Measurements from ENCODE around the gene NEURL1B.

NEURL1B gene

DNA sequence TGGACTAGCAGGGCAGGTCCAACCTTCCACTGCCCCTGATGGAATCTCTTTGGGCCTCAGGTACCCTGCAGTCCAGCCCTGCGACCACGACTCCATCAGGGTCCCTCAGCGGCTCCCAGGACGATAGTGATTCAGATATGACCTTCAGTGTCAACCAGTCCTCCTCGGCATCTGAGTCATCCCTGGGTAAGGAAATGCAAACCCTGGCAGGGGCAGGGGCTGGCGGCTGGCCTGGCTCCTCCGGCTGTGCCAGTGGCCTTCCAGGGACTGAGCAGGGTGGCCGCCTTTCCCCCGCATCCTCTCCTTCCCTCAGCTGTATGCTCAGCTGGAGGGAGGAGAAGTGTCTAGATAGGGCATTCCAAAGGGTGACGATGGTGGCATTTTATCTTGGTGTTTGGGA, 45.0 kb downstream of the NEURL1B start:
- Histone ChIP-seq H3K4me3 (ENCODE audit: low read length) (no peak overlapping the region), H3K36me3 (ENCODE audit: insufficient read depth, low read length) (peaks cover 4% of the 10 kb centered on the region), H3K27me3 (ENCODE audit: insufficient read depth, low read length) (no peaks in the 10 kb centered on the region)

DNA sequence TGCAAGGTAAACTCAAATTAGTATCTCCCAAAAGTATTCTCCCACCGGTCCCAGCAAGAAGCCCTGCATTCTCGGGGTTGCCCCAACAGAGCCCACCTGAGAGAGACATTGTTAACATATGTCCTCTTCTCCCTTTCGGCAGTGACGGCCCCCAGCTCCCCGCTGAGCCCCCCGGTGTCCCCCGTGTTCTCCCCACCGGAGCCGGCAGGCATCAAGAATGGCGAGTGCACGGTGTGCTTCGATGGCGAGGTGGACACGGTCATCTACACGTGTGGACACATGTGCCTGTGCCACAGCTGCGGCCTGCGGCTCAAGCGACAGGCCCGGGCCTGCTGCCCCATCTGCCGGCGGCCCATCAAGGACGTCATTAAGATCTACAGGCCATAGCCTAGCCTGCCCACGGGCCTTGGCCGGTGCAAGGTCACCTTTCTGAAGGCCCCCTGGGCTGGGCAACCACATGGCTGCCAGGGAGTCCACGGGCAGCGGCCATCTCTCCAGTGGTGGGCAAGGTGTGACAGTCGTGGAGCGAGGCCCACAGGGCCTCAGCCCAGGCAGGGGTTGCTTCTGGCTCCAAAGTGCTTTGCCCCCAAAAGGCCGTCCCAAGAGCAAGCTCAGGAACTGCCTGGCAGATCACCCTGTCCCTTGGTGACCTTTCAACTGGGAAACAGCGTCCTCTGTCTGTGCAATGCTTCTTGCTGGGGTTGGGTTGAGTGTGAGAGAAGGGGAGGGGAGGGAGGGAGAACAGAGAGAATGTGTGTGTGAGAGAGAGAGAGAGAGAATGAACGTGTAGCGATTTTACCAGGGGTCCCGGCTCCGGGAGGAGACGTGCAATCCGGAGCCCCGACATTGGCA, 45.7 kb downstream of the NEURL1B start:
- H3K36me3 ChIP-seq (ENCODE audit: insufficient read depth, low read length), result peaks cover 4% of the 10 kb centered on the region
- no peaks in the 10 kb centered on the region for H3K4me1 ChIP-seq (ENCODE audit: insufficient read depth, low read length)
- no peak overlapping the region for H3K4me3 ChIP-seq (ENCODE audit: low read length)
- no peaks in the 10 kb centered on the region for H3K27me3 ChIP-seq (ENCODE audit: insufficient read depth, low read length)
- H2AFZ ChIP-seq (ENCODE audit: low read depth, low read length), result no peak overlapping the region
- H3K9me3 ChIP-seq (ENCODE audit: low read length), result no peaks in the 10 kb centered on the region

More for the DNA sequence above, 45.0 kb downstream of the NEURL1B start:
- Histone ChIP-seq H3K4me1 (ENCODE audit: insufficient read depth, low read length) (no peaks in the 10 kb centered on the region), H2AFZ (ENCODE audit: low read depth, low read length) (no peak overlapping the region), H3K9me3 (ENCODE audit: low read length) (no peaks in the 10 kb centered on the region)

DNA sequence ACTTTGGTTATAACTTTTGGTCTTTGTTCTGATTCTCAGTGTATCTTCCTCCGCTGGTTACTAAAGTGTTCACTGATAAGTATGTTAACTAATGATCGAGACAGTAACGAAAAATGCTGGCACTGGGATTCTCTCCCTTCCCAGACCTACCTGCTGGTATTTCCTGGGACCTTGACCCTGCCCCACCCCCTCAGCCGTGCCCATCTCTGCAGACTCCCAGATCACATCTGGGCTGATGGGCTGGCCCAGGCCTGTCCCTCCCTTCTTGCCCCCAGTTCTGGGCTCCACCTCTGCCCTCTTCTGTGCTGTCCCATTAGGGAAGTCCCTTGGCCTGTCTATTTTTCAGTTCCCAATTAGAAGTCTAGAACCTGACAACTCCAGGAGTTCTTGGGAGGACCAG, 46.9 kb downstream of the NEURL1B start:
- no peaks in the 10 kb centered on the region for H3K27me3 ChIP-seq (ENCODE audit: insufficient read depth, low read length)
- no peak overlapping the region for H2AFZ ChIP-seq (ENCODE audit: low read depth, low read length)
- no peaks in the 10 kb centered on the region for H3K4me1 ChIP-seq (ENCODE audit: insufficient read depth, low read length)
- H3K36me3 ChIP-seq (ENCODE audit: insufficient read depth, low read length), result peaks cover 4% of the 10 kb centered on the region
- no peaks in the 10 kb centered on the region for H3K9me3 ChIP-seq (ENCODE audit: low read length)
- H3K4me3 ChIP-seq (ENCODE audit: low read length), result no peak overlapping the region

DNA sequence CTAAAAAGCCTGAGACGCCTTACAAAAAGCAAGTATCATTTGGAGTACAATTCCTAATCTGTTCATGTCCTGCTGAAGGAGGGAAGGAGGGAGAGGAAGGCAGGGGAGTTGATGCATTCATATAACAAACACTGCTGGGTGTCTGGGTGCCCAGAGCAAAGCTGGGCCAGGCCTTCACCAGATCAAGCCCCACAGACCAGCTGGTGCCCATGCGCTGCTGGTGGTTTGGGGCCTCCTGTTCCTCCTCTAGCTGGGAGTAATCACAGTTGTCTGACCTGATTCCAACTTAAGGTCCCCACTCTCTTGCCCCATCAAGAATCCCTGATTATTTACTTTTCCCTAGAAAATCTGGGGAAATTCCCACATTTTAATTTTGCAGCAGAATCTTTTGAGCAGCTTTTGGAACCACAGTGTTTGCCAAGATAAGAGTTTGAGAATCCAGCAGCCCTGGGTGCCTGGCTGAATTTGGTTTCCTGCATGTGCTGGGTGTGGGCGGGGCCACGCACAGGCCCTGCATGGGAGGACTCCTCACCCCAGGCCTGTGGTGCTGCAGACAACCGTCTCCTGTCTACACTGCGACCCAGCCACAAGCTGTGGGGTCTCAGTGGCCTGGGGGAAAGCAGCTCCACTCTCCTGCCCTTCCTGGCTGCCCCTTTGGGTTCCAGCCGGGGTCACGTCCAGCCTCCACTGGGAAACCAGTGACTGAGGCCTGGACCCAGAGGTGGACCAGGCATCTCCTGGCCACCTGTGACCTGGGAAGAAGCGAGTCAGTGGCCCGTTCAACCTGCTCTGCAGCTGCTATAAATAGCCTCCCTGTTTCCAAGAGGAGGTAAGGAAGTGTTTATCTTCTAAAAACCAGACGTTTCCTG, 47.5 kb downstream of the NEURL1B start:
- no peaks in the 10 kb centered on the region for H3K4me1 ChIP-seq (ENCODE audit: insufficient read depth, low read length)
- no peak overlapping the region for H3K4me3 ChIP-seq (ENCODE audit: low read length)
- H3K36me3 ChIP-seq (ENCODE audit: insufficient read depth, low read length), result peaks cover 4% of the 10 kb centered on the region
- no peaks in the 10 kb centered on the region for H3K9me3 ChIP-seq (ENCODE audit: low read length)
- H2AFZ ChIP-seq (ENCODE audit: low read depth, low read length), result no peak overlapping the region
- H3K27me3 ChIP-seq (ENCODE audit: insufficient read depth, low read length), result no peaks in the 10 kb centered on the region

DNA sequence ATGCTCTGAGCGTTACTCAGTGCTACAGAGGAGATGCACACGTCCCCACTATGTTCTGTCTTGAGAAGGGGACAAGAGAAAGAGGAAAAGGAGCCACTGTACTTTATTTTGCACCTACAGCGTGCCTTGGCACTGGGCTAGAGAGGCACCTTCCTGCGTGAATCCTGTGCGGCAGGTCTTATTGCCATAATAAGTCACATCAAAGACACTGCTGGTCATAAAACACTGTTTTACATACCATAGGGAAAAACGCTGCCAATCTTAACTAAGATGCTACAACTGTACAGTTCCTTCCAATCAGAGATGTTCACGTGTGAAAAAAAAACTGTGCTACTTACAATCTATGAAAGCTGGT, 48.1 kb downstream of the NEURL1B start:
- no peaks in the 10 kb centered on the region for H3K27me3 ChIP-seq (ENCODE audit: insufficient read depth, low read length)
- H3K9me3 ChIP-seq (ENCODE audit: low read length), result no peaks in the 10 kb centered on the region
- peaks cover 4% of the 10 kb centered on the region for H3K36me3 ChIP-seq (ENCODE audit: insufficient read depth, low read length)
- H3K4me1 ChIP-seq (ENCODE audit: insufficient read depth, low read length), result no peaks in the 10 kb centered on the region
- no peak overlapping the region for H2AFZ ChIP-seq (ENCODE audit: low read depth, low read length)
- no peak overlapping the region for H3K4me3 ChIP-seq (ENCODE audit: low read length)

DNA sequence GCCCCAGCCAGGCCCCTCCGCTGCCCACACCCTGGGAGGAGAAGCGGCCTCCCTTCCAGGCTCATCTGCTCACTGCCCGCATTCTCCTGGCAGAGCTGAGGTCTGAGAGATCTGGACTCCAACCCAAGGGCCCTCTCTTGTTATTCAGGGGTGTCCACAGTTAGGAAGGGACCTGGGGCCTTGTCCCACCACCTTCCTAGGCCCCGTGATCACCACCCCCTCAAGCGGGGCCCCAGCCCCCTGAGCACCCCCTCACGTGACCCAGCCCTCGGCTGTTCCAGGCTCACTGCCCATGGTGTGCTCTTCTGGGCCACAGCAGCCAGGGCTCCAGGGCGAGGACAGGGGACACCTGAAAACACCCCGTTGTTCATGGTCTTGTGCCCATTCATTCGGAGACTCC, 48.7 kb downstream of the NEURL1B start:
- Histone ChIP-seq H2AFZ (ENCODE audit: low read depth, low read length) (no peak overlapping the region), H3K4me1 (ENCODE audit: insufficient read depth, low read length) (no peaks in the 10 kb centered on the region)

DNA sequence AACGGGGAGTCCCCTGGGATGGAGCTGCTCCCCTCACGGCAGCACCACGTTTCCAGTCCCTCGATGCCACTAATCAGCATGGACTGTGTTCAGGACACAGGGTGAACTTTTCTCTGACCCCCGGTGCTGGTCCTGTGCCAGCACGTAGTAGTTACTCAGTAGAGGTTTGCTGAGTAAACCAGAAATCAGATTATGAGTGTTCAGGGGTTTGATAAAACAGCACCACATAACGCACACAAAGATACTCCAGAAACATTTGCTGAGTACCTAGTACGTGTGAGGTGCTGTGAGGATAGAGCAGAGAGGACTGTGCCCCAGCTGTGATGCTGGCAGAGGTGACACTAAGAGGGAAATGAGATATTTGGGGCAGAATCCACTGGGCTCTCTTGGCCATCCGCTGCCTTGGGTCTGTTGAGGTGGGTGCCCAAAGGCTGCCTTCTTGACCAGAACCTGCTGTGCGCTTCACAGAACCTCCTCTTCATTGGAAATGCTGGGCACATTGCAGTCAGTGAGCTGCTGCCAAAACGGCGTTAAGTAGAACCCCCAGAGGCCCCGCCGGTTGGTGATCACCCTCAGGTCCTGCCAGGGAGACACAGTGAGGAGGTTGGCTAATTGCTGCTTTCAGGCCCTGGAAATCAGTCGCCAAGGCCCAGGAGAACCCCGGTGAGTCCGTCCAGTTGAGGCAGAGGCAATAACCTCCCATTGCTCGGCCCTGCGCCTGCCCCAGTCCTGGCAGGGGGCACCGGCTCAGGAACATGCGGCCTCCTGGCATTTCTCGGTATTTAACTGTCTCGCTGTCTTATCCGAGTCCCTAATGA, 49.4 kb downstream of the NEURL1B start:
- Histone ChIP-seq H3K9me3 (ENCODE audit: low read length) (no peaks in the 10 kb centered on the region), H3K27me3 (ENCODE audit: insufficient read depth, low read length) (no peaks in the 10 kb centered on the region), H3K4me1 (ENCODE audit: insufficient read depth, low read length) (no peaks in the 10 kb centered on the region), H2AFZ (ENCODE audit: low read depth, low read length) (no peak overlapping the region), H3K4me3 (ENCODE audit: low read length) (no peak overlapping the region), H3K36me3 (ENCODE audit: insufficient read depth, low read length) (peaks cover 4% of the 10 kb centered on the region)

More for the DNA sequence above, 48.7 kb downstream of the NEURL1B start:
- H3K9me3 ChIP-seq (ENCODE audit: low read length), result no peaks in the 10 kb centered on the region
- no peak overlapping the region for H3K4me3 ChIP-seq (ENCODE audit: low read length)
- no peaks in the 10 kb centered on the region for H3K27me3 ChIP-seq (ENCODE audit: insufficient read depth, low read length)
- peaks cover 4% of the 10 kb centered on the region for H3K36me3 ChIP-seq (ENCODE audit: insufficient read depth, low read length)

DNA sequence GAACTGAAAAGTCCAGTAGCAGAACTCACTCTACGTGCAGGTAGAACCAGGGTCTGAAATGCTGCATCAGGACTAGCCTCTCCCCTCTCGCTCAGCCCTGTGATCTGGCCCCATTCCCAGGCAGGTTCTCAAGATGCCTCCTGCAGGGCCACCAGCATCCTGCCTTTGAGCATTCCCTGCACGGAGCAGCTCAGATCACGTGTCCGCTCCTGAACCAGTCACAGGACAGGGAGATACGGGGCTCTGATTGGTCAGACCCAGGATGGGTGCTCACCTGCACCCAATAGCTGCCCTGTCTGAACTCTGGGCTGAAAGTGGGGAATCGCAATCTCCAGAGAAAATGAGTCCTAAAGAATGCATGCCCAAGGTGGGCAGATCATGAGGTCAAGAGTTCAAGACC, 50.8 kb downstream of the NEURL1B start:
- no peak overlapping the region for H3K4me3 ChIP-seq (ENCODE audit: low read length)
- no peaks in the 10 kb centered on the region for H3K27me3 ChIP-seq (ENCODE audit: insufficient read depth, low read length)
- no peak overlapping the region for H2AFZ ChIP-seq (ENCODE audit: low read depth, low read length)
- no peaks in the 10 kb centered on the region for H3K36me3 ChIP-seq (ENCODE audit: insufficient read depth, low read length)
- H3K9me3 ChIP-seq (ENCODE audit: low read length), result no peaks in the 10 kb centered on the region
- no peaks in the 10 kb centered on the region for H3K4me1 ChIP-seq (ENCODE audit: insufficient read depth, low read length)

DNA sequence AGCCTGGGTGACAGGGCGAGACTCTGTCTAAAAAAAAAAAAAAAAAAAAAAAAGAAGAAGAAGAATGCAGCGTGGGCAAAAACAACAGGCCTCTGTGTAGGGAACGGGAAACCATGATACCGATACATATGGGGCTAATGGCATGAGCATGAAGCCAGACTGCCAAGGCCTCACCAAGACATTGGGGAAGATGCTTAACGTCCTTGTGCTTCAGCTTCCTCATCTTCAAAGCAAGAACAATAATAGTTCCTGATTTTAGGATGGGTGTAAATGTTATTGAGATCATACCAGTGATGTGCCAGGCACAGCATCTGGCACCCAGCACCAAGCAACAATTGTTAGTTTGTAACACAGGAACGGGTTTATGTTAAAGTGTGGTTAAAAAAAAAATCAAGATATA, 51.4 kb downstream of the NEURL1B start:
- no peaks in the 10 kb centered on the region for H3K36me3 ChIP-seq (ENCODE audit: insufficient read depth, low read length)
- H3K27me3 ChIP-seq (ENCODE audit: insufficient read depth, low read length), result no peaks in the 10 kb centered on the region
- H3K4me1 ChIP-seq (ENCODE audit: insufficient read depth, low read length), result no peaks in the 10 kb centered on the region
- H2AFZ ChIP-seq (ENCODE audit: low read depth, low read length), result no peak overlapping the region
- no peak overlapping the region for H3K4me3 ChIP-seq (ENCODE audit: low read length)
- H3K9me3 ChIP-seq (ENCODE audit: low read length), result no peaks in the 10 kb centered on the region

DNA sequence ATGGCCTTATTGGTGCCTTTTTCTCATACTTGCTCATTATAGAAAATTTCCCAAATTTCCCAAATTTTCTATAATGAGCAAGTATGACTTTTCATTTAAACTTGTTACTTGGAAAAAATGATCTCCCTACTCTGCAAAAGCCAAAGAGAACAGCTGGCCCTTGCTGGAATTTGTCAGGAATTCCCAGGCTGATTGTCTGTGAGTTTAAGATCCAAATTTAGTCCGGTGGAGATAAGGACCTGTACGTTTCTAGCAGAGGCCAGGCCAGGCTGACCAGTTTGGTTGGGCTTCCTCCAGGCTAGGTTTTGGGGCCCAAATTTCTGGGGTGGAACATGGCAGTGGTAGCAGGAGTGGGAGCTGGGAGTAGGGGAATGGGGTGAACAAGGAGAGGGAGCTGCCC, 51.9 kb downstream of the NEURL1B start:
- no peaks in the 10 kb centered on the region for H3K4me1 ChIP-seq (ENCODE audit: insufficient read depth, low read length)

DNA sequence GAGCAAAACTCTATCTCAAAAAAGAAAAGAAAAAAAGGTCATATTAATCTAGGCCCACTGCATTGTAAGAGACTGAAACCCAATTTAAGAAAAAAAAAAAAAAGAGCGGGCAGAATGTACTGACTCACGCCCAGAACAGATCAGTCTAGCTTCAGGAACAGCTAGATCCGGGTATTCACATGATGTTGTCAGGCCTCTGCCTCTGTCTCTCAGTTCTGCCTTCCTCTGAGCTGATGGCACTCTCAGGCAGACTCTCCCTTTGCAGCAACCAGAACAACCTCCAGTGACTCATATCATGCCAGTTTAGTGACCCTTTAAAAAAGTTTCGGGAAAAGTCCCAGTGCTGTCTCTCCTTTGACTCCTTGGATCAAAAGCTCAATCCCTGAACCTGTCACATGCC, 53.0 kb downstream of the NEURL1B start:
- Histone ChIP-seq H3K9me3 (ENCODE audit: low read length) (no peaks in the 10 kb centered on the region), H3K36me3 (ENCODE audit: insufficient read depth, low read length) (no peaks in the 10 kb centered on the region), H3K4me1 (ENCODE audit: insufficient read depth, low read length) (no peaks in the 10 kb centered on the region), H3K27me3 (ENCODE audit: insufficient read depth, low read length) (no peaks in the 10 kb centered on the region), H3K4me3 (ENCODE audit: low read length) (no peak overlapping the region), H2AFZ (ENCODE audit: low read depth, low read length) (no peak overlapping the region)

More for the DNA sequence above, 51.9 kb downstream of the NEURL1B start:
- Histone ChIP-seq H2AFZ (ENCODE audit: low read depth, low read length) (no peak overlapping the region), H3K9me3 (ENCODE audit: low read length) (no peaks in the 10 kb centered on the region), H3K4me3 (ENCODE audit: low read length) (no peak overlapping the region), H3K27me3 (ENCODE audit: insufficient read depth, low read length) (no peaks in the 10 kb centered on the region), H3K36me3 (ENCODE audit: insufficient read depth, low read length) (no peaks in the 10 kb centered on the region)

DNA sequence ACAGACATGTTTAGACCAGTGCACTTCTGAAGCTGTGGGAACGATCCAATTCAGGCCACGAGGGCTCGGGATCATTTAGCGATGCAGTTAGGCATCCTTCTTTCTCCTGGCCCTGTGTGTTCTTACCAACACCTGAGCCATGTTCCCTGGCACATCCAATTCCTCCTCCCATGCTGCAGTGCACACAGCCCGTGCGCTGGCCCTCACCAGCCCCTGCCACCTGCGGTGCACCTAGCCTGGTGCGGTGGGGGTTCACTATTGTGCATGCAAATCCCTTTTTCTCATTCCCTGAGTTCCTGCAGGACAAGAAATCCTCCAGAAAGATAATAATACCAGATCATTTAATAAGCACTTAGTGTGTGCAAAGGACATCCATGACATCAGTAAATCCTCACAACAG, 53.5 kb downstream of the NEURL1B start:
- Histone ChIP-seq H3K9me3 (ENCODE audit: low read length) (no peaks in the 10 kb centered on the region), H2AFZ (ENCODE audit: low read depth, low read length) (no peak overlapping the region), H3K4me1 (ENCODE audit: insufficient read depth, low read length) (no peaks in the 10 kb centered on the region), H3K27me3 (ENCODE audit: insufficient read depth, low read length) (peaks cover 3% of the 10 kb centered on the region), H3K4me3 (ENCODE audit: low read length) (no peak overlapping the region), H3K36me3 (ENCODE audit: insufficient read depth, low read length) (no peaks in the 10 kb centered on the region)
